HL-60 (cell line): ENCODE results near the gene PALM3.

Experiments
- DNase-seq, 2 experiments: peaks; one replicate each; pipeline ENCODE4 v3.0.0-alpha.2; 2010 to 2020; ENCODE audit warnings: low read depth in 1 of 2, low spot score in 1 of 2
- H3K27ac ChIP-seq: fragments of 250-450 bp; sonication (Bioruptor Pico); replicated peaks from 2 replicates; pipeline ENCODE4 v1.5.1; 2020; ENCODE audit warnings: mild to moderate bottlenecking, moderate library complexity
- H3K27me3 ChIP-seq: fragments of 250-450 bp; sonication (Bioruptor Pico); 2 replicates; pipeline ENCODE4 v1.5.1; 2021; ENCODE audit warnings: mild to moderate bottlenecking, moderate library complexity; ENCODE audit not compliant: insufficient read depth, poor library complexity, severe bottlenecking
- H3K4me3 ChIP-seq: replicated peaks from 2 replicates; pipeline ENCODE4 v1.5.1; 2011; ENCODE audit warnings: mild to moderate bottlenecking, control low read depth, low read length; ENCODE audit not compliant: insufficient read depth
- CTCF ChIP-seq: IDR thresholded peaks from one replicate; pipeline ENCODE4 v1.5.1; 2011; ENCODE audit warnings: low read length, control low read depth, inconsistent platforms; ENCODE audit not compliant: insufficient read depth
- GABPA ChIP-seq: IDR thresholded peaks from 2 replicates; pipeline ENCODE4 v1.6.1; 2012; ENCODE audit warnings: low read depth
- POLR2AphosphoS5 ChIP-seq: IDR thresholded peaks from 2 replicates; pipeline ENCODE4 v1.6.1; 2012; ENCODE audit warnings: low read depth
- SPI1 ChIP-seq: IDR thresholded peaks from 2 replicates; pipeline ENCODE4 v1.6.1; 2012; ENCODE audit warnings: low read depth, mild to moderate bottlenecking, borderline replicate concordance
- TF ChIP-seq, protein P1 (sequence below): IDR thresholded peaks from 2 replicates; pipeline ENCODE4 v1.6.1; 2012; ENCODE audit warnings: low read depth; ENCODE audit not compliant: insufficient replicate concordance

The PALM3 gene

GRCh38 chr19:14086098-14086497 lies 24.2 kb upstream of the PALM3 start:
- TF ChIP-seq CTCF (no peak), SPI1 (no peak), GABPA (no peak), POLR2AphosphoS5 (no peak)
- TF ChIP-seq, protein P1, sequence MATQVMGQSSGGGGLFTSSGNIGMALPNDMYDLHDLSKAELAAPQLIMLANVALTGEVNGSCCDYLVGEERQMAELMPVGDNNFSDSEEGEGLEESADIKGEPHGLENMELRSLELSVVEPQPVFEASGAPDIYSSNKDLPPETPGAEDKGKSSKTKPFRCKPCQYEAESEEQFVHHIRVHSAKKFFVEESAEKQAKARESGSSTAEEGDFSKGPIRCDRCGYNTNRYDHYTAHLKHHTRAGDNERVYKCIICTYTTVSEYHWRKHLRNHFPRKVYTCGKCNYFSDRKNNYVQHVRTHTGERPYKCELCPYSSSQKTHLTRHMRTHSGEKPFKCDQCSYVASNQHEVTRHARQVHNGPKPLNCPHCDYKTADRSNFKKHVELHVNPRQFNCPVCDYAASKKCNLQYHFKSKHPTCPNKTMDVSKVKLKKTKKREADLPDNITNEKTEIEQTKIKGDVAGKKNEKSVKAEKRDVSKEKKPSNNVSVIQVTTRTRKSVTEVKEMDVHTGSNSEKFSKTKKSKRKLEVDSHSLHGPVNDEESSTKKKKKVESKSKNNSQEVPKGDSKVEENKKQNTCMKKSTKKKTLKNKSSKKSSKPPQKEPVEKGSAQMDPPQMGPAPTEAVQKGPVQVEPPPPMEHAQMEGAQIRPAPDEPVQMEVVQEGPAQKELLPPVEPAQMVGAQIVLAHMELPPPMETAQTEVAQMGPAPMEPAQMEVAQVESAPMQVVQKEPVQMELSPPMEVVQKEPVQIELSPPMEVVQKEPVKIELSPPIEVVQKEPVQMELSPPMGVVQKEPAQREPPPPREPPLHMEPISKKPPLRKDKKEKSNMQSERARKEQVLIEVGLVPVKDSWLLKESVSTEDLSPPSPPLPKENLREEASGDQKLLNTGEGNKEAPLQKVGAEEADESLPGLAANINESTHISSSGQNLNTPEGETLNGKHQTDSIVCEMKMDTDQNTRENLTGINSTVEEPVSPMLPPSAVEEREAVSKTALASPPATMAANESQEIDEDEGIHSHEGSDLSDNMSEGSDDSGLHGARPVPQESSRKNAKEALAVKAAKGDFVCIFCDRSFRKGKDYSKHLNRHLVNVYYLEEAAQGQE: no peak
- Histone ChIP-seq H3K4me3 (no peak overlapping the region), H3K27ac (no peak overlapping the region), H3K27me3 (no peaks in the 10 kb centered on the region)
- no peak for DNase-seq

- no peak for DNase-seq
- Histone ChIP-seq H3K27me3 (no peaks in the 10 kb centered on the region), H3K27ac (no peak within 1 kb of the TSS), H3K4me3 (no peak within 1 kb of the TSS)
- TF ChIP-seq, protein P1: no peak
- TF ChIP-seq CTCF (no peak), POLR2AphosphoS5 (no peak), GABPA (no peak), SPI1 (no peak)
Measured at GRCh38 chr19:14085309-14085995, 23.6 kb upstream of the PALM3 start, which contains the start of gene C19orf67. C19orf67 (minus strand) TSS chr19:14085783; CDS start chr19:14085627, 156 bp downstream.

GRCh38 chr19:14082675-14082960 lies 20.7 kb upstream of the PALM3 start:
- Histone ChIP-seq H3K27ac (no peak overlapping the region), H3K27me3 (no peaks in the 10 kb centered on the region), H3K4me3 (no peak overlapping the region)
- no peak for DNase-seq
- TF ChIP-seq SPI1: no peak
- TF ChIP-seq CTCF: no peak
- TF ChIP-seq POLR2AphosphoS5: no peak
- TF ChIP-seq, protein P1: no peak
- no peak for TF ChIP-seq GABPA
